Hindlimb muscle (tissue), 1 donor: ENCODE measurements around the gene ITPR2. TPM values are rescaled to one million over a fixed set of nuclear protein-coding genes. Genes with fewer than 3 reads are reported as not detected.

Experiments used
- polyA plus RNA-seq: library from polyadenylated mRNA; unstranded; fragments of 120-200 nt; gene quantifications from one replicate; pipeline ENCODE4 v1.2.1, GENCODE V29; 2013; ENCODE audit not compliant: insufficient read length

Gene ITPR2
- polyA plus RNA-seq, 1 donor, result 3.8 TPM

Other genes with a start within 250 kb of the ITPR2 start
- gene INTS13, start 104.8 kb upstream of the ITPR2 start, polyA plus RNA-seq, result 25.7 TPM
- gene FGFR1OP2, start 105.3 kb upstream of the ITPR2 start, polyA plus RNA-seq, result 37.0 TPM
- 27.3 TPM for gene TM7SF3, start 181.2 kb upstream of the ITPR2 start, polyA plus RNA-seq
- 45.2 TPM for gene MED21, start 189.4 kb upstream of the ITPR2 start, polyA plus RNA-seq
- gene C12orf71, start 249.4 kb upstream of the ITPR2 start, polyA plus RNA-seq, result 0.25 TPM